Measurements from ENCODE around the gene MYADML2. TPM values are rescaled to one million over a fixed set of nuclear protein-coding genes. Genes with fewer than 3 reads are reported as not detected.

MYADML2 gene
- polyA plus RNA-seq, 1 donor = 0.18 TPM

DNA sequence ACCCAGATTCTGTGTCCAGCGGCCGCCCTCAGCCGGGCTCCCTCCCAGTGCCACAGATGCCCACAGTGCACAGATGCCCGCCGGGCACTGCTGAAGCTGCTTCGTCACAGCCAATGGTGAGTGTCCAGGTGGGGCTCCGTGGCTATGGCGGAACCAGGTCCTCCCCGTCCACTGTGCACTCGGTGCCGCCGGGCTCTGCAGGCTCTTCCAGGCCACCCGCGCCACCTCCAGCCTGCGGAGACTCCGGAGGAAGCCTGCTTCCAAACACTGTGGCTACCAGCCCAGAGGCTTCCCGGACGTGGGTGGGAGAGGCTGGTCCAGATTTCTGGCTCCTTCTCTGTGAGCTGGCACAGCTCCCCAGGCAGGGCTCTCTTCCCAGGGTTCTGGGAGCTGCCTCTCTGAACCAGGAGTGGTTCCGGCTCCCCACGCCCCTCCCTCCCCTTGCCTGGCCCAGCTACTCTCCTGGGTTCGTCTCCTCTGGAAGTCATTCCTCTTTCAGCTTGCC, 7.1 kb downstream of the MYADML2 start:
- no peak for DNase-seq

DNA sequence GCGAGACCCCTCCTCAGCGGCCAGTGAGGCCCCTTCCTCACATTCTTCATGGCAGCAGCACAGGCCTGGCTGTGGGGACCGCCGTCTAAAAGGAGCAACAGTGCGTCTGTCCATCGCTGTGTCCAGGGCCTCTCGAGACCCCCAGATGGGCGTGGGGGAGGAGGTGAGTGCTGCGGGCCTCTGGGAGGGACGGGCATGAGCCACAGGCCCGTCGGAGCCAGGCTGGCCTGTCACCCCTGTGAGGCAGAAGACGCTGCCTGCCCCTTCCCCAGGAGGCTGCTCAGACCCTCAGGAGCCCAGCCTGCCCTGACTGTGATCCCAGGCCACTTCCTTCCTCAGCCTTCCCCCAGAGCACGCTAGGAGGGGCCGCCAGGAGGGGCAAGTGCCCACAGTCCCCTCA, 7.8 kb downstream of the MYADML2 start:
- no peak for DNase-seq

DNA sequence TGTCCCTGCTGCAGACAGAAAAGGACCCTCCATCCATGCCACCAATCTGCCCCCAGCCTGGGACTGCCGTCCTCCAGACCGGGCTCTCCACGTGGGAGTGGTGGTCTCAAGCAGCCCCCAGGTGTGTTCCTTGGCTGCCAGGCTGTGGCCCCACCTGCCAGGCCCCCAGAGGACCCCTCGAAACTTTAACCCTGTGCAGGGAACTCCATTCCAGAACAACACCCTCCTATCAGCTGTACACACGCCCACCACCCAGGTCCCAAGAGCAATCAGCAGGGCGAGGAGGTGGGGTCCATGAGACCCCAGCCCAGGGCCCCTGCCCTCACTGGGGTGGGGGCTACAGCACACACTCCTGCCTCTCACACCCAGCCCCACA, 11.3 kb downstream of the MYADML2 start:
- DNase-seq = no peak

DNA sequence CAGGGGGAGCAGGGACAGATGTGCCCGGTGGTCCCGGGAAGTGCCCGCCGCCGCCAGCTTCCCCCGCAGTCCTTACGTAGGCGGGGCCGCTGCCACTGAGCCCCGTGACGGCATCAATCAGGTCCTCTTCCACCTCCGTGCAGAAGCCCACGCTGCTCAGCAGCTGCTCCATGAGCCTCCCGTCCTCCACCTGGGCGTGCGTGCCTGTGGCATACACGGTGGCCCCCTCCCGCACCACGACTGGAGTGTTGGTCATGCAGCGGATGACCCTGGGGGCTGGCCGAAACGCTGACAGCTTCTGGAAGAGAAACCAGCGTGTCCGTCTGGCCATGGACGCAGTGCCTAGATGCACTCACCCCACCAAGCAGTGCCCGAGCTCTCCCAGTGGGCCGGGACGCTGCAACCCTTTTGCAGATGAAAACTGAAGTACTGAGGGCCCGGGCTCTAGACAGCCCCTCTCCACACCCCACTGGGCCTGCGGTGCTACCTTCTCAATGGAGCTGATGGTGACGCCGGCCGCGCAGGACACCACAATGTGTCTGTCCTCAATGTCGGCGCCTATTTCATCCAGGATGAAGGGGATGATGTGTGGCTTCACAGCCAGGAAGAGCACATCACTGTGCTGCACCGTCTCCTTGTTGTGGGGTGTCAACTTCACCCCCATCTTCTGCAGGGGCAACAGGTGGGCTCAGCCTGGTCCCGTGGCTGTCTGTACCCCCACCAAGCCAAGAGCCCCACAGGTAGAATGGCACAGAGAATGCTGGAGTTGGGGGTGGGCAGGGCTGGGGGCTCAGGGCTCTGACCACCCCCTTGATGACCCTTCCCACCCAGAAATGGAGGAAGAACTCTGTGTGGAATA, 12.0 kb downstream of the MYADML2 start:
- no peak for DNase-seq

DNA sequence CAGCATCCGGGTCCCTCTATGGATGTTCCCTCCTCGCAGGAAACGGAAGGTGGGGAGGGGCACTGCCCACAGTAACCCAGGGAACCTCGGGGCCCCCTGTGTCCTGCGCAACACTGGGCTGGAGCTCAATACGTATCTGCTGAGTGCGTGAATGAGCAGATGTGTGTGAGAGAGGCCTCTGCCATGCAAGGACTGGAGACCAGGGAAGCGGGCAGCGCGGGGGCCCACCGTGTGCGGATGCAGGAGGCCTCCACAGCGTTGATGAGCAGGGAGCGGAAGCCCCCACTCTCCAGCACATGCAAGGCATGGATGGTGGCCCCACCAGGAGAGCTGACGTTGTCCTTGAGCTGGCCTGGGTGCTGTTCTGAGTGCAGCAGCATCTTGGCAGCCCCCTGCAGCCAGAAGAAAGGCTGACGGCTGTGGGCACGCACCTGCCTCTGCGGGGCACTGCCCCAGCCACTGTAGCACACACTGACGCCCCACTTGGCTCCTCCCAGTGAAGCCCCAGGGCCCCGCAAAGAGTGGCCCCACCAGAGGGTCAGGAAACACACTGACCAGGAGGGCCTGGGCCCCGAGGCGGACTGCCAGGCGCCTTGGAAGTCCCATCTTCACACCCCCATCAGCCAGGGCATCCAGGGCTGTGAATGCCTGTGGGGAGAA, 12.8 kb downstream of the MYADML2 start:
- no peak for DNase-seq

DNA sequence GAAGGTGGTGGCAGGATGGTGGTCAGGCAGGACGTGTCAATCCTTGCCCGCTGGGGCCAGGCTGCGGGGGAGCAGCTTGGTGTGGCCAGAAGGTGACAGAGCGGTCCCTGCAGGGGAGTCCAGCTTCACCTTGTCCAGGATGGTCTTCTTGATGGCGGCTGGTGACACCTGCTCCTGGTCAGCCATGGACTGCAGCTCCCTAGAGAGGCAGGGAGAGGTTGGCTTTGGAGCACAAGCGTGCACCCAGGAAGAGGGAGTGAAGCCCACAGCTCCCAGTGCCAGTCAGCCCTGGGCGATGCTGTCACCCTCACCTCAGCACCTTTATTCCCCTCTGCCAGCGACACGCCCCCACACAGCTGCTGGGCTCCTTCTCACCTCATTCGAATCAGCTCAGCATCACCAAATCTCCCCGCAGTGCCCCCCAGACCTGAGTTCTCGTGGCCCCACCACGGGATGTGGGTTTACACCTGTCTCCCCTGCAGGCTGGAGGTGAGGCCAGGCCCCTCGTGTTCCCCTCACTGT, 13.8 kb downstream of the MYADML2 start:
- DNase-seq = no peak

DNA sequence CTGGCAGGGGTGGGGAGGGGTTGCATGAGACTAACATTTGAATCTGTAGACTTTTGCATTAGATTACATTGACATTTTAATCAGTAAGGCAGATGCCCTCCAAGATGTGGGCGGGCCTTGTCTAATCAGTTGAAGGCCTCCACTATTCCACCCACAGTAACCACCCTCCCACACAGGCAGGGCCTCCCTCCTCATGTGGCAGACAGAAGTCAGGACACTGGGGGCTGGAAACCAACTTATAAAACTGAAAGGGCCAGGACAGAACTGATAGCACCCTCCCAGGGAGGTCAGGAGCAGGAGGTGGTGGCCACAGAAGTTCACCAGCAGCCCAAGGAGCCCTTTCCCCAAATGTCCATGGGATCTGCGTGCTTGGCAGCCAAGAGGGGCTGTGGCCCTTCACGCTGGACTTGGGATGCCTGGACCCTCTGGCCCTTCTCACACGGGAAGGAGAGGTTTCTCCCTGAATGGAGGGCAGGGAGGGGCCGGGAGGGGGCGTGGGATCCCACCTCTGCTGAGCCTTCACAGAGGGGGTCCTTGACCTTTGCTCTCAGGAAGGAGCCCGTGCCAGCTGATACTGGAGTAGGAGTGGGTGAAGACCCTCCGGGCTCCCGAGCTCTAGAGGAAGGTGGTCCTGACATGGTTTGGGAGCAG, 14.6 kb downstream of the MYADML2 start:
- DNase-seq = no peak

DNA sequence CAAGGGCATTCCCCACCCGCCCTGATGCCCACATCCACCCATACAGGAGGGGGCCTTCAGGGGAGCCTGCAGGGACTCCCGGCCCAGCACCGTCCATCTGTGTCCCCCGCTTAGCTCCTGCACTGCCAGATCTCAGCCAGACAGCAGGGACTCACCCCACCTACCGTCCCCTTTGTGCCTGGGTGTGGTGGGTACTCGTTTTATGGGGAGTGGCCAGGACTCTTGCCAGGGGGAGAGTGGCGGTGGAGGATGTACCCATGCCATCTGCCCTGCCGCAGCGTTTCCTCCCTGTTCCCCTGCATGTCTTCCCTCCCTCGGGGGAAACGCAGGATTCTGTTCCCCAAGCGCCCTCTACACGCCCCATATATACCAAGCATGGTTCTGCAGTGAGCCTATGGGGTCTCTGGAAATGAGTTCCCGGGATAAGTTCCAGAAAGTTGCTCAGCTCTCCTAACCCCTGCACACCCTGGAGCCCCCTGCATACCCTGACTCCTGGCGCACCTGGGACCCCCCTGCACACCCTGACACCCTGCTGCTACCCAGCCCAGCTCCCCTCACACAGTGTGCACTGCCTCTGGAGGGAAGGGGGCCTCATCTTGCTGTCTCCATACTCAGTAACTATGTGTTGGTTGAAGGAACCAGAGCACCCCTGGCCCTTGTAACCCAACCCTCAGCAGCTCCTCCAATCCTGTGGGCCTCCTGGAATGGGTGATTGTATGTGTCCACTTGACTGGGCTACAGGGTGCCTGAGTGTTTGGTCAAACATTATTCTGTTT, 15.3 kb downstream of the MYADML2 start:
- DNase-seq = no peak

DNA sequence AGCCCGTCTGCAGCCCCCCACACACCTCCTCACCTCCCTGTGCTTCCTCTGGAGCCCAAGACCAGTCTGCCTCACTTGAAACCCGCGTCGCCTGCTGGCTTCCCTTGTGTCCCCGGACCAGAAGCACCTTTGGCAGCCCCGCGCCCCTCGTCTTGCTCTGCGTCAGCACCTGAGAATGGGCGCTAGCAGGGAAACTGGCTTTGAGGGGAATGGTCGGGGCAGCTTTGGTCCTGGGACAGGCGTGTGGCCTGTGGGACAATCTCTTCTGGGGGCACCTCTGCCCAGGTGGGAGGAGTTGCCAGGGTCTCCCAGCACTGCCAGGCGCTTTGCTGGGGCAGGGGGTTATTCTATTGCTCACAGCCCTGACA, 15.9 kb downstream of the MYADML2 start:
- DNase-seq = no peak

DNA sequence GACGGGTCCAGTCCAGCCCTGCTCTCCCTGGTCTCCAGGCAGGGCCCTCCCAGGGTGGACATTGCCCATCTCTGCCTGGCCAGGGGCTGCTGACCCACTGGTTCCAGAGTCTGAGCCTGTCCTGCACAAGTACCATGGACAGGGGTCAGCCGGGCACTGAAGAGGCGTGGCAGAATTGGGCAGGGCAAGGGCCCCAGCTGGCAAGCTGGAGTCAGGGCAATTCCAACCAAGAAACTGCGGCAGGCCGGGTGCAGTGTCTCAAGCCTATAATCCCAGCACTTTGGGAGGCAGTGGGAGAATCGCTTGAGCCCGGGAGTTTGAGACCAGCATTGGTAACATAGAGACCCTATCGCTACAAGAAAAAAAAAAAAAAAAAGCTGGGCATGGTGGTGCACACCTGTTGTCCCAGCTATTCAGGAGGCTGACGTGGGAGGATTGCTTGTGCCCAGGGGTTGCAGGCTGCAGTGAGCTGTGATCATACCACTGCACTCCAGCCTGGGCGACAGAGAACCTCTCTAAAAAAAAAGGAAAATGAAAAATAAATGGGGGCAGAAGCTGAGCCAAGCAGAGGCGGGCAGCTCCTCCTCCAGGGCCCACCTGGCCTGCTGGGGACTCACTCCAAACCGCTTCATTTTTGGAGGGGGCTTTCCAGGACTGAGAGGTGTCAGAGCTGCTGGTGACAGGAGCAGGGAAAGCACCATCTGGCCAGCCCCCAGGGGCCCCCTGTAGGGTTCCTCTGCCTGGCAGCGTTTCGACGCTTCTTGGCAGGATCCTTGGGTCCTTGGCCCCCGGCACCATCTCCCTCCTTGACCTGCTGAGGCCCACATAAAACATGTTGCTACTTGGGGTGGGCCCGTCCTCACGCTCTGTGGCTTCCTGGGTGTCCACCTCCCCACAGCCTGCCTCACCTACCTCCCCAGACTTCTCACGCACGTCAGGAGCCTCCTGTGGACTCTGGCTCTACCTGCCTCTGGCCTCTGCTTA, 16.6 kb downstream of the MYADML2 start:
- DNase-seq = no peak

DNA sequence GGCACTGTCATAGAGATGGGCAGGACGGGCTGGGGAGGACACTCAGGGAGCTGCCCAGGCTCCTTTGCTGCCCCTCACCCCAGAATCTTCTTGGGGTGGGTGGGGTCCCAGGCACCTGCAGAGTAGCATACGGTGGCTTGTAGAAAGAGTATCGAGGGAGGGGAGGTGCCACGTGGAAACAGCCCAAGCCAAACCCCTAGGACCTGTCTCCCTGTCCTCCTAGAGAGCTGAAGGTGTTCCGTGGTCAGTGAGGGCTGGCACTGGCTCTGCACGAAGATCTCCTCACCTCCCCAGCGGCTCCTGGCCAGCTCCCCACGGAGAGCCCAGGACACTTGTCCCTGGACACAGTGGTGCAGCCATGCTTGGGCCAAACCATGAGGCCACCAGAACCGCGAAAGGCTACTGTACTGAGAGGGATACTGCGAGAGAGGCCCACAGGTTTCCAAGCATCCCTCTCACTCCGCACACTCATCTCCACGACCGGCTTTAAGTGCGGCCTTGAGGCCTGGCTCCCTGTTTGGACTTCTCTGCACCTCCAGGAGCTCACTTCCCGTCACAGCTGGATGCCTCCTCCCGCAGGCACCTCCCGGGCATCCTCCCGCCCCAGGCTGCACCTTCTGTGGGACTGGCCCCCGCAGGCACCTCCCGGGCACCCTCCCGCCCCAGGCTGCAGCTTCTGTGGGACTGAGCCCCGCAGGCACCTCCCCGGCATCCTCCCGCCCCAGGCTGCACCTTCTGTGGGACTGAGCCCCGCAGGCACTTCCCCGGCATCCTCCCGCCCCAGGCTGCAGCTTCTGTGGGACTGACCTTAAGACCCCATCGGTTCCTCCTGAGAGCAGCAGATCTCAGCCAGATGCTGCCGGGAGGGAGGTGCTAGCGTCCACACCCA, 17.5 kb downstream of the MYADML2 start:
- DNase-seq = no peak

DNA sequence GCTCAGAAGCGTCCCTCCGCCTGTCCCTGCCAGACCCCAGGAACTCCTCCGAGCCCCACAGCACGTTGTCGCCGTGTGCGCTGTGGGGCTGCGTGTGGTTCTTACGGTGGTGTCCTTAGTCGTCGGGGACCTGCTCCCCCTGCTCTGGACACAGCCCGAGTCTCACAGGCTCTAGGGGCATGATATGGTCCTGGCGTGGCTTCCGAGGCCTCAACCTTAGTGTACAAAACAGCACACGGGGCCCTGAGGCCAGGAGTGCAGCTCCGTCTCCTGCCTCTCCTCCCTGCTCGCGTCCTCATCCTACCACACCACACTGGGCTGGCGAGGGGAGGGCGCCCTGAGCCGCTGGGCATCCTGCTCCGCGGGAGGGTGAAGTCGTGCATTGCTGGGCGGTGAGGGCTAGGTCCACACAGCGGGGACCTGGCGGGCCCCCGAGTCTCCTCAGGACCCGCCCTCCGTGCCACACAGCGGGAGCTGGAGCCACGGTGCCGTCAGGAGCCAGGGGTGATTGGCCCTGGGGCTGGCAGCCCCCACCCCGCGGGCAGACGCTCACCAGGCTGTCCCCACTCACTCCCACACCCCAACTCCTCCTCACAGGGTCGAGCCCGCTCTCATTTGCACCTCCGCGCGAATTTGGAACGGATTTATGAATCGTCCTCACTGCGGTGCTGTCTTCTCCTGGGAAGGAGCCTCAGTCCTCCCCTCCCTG, 18.3 kb downstream of the MYADML2 start:
- no peak for DNase-seq

DNA sequence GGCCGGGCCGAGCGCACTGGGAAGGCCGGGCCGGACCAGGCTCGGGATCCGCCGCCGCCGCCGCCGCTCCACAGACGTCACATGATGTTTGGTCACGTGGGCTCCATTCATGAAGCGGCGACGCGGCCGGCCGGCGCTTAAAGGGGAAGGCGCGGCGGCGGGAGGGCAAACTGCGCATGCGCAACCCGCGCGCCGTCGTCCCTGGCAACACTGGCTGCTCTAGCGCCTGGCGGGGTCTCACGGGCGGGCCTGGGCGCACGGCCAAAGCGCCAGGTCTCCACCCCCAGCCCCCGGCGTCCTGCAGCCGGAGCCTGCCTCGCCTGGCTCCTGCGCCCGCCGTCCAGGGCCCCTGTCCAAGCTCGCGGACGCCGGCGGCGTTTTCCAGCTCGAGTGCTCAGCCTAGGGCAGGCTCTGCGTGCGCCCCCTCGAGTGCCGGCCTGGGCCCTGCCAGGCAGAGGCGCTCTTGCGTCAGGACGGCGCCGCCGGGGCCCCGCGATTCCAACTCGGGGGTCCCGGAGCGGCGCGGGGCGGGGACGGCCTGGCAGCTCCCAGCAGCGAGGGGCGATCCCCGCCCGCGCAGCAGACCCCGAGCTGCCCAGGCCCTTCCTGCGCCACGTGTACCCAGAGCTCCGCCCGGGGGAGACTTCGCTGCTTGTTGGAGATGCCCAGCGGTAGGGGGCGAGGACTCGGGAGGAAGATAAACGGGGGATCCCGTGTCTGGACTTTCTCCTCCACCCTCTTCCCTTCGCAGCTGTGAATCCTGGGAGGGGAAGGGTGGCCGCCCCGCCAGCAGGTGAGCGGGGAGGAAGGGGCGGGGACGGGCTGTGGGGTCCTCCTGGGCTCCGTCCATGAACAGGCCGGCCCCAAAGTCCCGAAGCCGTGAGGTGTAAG, 19.1 kb downstream of the MYADML2 start, which contains the start of gene MAFG:
MAFG (minus strand) TSS at position 83 of the 891 bp plus-strand sequence. CDS start 4,550 bp downstream, outside the sequence.
- DNase-seq = peak; percentile 97

DNA sequence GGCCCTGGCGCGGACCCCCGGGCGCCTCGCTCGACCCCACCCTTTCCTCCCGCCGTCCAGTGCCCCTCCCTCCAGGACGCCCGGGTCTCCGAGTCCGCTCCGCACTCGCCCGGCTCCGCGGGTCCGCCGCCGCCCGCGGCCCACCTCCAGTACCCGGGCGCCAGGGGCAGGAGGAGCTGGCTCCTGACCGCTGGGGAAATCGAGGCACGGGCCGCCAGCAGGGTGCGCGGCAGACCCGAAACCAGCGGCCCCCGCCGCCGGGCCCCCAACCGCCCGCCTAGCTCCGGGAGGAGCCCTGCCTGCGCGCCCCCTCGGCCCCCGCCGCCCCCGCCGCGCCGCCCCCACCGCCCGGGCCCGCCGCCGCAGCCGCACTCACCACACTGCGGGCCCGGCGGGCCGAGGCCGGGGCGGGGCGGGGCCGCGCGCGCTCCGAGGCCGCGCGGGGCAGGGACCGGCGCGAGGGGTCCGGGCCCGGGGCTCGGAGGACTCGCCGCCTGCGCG, 19.8 kb downstream of the MYADML2 start:
- DNase-seq = no peak

DNA sequence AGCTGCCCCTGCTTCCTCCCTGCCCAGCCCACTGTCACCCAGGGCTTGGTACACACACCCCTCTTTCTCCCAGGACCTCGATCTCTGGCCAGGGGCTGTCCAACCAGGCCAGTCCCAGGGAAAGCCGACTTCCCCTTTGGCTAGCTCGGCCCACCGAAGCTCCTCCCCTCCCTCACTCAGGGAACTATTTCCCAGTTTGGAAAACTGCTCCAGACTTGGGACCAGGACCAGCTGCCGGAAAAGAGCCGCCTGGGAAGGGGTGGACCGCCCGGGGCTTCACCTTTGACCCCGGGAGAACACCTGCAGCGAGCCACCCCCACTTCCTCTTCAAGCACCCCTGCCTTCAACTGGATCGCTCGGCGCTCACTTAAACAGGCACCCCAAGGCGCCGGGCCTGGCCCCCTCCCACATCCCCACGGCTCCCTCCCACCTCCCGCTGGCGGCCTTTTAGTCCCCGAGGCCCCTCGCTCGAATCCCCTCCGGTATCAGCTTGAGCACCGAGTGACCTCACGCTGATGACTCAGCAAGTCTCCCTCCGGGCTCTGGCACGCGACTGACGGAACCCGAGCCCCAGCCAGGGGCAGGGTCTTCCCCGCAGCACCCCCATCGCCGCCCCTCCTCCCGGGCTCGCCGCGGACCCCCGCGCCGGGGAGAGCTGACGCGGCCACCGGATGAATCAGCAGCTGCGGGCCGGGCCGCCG, 20.4 kb downstream of the MYADML2 start:
- DNase-seq = no peak

DNA sequence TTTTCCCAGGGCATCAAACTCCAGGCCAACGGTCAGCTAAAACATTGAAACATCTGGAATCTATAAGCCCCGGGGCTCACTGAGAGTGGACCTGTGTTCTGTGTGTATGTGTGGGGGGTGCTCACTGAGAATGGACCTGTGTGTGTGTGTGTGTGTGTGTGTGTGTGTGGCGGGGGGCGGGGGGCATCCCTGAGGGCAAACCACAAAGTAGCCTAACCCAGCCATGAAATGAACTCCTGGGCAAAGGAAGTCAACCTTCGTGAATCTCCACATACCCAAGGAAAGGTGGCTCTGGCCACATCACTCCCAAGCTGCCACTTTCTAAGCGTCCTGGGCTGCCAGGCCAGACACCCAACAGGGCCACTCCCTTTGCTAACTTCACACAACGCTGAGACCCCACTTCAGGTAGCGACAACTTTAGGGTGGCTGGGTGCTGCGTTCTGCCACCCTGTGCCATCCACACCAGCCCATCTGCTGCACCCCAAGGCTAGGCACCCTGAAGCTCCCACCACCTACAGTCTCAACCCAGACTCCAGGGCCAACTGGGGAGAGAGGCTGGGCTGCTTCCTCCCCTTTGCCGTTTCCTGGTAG, 21.1 kb downstream of the MYADML2 start:
- DNase-seq = no peak

Data from left kidney (tissue), 2 donors.